Stimulated activated CD8-positive, alpha-beta memory T cell treated with anti-CD3 and anti-CD28 coated beads, Interleukin-15, amount 100 ng/mL, for 4 hours (primary cell): Measurements from ENCODE around the gene MESP2.
"Not testable (repeated sequence)": the region's sequence is repeated elsewhere in the genome, so short reads cannot be mapped to it uniquely, and the experiment has no call there.

Experiments
- DNase-seq, 2 donors: peaks; one replicate each; pipeline ENCODE4 v3.0.0-alpha.2; 2020; ENCODE audit warnings: low read depth in 2 of 2

MESP2 gene

GRCh38 chr15:89780601-89781000 lies 4.5 kb downstream of the MESP2 start:
- DNase-seq: no peak

DNA sequence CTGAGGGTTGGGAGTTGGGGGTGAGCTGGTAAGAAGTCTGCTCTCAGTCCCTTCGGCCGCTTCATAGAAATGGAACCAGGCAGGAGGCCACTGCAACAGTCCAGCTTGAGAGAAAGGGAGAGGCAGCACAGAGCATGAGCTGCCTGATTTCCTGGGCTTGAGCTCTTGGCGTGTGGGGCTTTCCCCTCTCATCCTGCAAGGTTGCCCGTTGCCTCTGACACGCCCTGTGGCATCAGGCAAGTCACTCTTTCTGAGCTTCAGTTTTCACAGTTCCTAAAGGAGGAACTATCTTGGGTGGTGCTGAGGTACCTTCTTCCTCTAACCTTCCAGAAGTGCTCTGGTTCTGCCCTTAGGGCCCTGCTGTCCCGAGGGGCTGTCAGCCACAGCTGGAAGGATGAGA lies 4.9 kb downstream of the MESP2 start:
- DNase-seq: no peak

GRCh38 chr15:89781891-89782618 lies 5.9 kb downstream of the MESP2 start:
- no peak for DNase-seq

GRCh38 chr15:89782619-89782950 lies 6.5 kb downstream of the MESP2 start:
- not testable (repeated sequence) for DNase-seq

- DNase-seq: no peak
These were observed 7.2 kb downstream of the MESP2 start for GRCh38 chr15:89783111-89783860.

- DNase-seq: no peak
These were observed 7.9 kb downstream of the MESP2 start for GRCh38 chr15:89783861-89784685.

DNA sequence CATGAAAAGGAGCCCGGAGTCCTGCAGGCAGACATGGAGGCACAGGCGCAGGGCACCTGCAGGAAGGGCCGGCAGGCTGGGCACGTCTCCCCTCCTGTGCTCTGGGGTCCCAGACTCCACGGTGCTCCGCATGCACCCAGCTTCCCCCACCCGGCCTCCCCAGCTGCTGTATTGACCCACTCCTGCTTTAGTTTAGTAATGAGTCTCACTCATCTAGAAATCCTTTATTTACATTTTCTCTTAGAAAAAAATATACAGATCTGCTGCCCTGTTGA lies 8.5 kb downstream of the MESP2 start:
- no peak for DNase-seq

DNA sequence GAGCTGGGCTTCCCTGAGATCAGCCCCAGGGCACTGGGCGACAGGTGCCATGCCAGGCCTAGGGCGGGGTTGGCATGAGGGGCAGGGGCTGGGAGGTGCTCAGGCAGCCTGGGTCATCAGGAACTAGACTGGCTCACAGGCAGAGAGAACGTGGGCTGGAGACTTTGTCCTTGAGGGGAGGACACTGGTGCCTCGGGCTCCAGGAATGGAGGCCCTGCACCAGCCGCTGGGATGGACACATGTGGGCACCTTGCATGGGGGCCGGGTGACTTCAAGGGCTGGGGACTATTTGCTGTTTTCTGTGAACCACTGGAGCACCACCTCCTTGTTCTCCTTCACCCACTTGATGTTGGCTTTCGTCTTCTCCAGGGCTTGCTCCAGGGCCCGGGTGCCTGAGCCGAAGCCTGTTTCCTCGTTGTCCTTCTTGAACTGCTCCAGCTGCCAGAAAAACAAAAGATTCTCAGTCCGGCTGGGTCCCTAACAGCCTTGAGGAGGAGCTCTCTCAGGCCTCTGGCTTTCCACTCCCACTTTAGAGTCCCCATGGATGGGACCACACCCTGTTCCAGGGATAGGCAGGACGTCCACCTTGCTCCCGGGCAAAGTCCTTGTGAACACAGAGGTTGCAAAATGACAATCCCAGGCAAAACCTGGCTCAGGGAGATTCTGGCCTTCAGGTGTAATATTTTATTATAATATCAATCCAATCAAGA lies 9.1 kb downstream of the MESP2 start:
- DNase-seq: no peak

DNA sequence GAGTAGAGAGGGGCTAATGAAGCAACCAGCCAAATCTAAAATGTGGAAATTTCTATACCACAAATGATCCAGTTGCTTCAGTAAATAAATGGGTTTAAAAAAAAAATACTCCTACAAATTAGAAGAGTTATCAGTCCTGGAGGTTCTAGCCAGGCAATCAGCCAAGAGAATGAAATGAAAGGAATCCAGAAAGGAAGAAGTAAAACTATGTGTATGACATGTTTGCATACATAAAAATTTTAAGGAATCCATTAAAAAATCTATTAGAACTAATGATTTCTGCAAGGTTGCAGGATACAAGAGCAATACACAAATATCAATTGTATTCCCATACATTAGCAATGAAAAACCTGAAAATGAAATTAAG lies 9.6 kb downstream of the MESP2 start:
- no peak for DNase-seq

DNA sequence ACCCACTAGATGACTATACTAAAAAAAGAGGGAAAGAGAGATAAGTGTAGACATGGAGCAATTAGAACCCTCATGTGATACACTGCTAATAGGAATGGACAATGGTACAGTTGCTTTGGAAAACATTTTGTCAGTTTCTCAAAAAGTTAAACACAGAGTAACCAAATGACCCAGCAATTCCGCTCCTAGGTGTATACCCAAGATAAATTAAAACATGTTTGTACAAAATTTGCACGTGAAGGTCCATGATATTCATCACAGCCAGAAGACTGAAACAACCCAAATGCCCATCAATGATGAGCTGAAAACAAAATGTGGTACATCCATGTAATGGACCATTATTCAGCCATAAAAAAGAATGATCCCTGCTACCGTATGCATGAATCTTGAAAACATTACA lies 11.8 kb downstream of the MESP2 start:
- DNase-seq: no peak

GRCh38 chr15:89788585-89788984 lies 12.5 kb downstream of the MESP2 start:
- not testable (repeated sequence) for DNase-seq

GRCh38 chr15:89790206-89790605 lies 14.1 kb downstream of the MESP2 start:
- no peak for DNase-seq

GRCh38 chr15:89790661-89791060 lies 14.5 kb downstream of the MESP2 start:
- no peak for DNase-seq

DNA sequence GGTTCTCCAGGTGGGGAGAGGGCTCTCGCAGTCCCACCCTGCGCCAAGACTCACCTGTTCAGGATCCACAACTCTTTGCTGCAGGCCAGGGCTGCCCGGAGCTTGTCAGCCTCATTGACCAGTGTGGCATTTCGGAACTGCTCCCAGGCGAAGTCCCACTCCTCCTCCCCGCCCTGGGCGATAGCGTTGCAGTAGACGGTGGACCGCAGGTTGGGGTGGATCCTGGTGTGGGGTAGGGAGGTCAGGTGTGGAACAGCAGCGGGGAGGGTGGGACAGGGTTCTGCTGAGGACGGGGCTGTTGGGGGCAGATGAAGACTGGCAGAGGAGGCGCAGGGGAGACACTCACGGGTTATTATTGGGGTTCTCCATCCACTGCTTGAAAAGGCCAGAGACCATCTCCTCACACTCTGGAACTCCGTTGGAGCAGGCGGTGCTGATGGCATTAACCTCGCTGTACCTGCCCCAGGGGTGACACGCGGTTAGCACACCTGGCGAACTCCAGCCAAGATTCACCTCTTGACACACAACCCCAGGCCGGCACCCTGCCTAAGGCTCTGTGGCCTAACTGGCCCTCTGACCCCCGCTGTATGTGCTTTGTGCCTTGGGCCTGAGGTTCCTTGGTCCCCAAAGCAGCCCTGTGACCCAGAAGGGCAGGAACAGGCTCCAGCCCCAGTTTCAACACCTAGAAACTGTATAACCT lies 16.1 kb downstream of the MESP2 start:
- DNase-seq: no peak

DNA sequence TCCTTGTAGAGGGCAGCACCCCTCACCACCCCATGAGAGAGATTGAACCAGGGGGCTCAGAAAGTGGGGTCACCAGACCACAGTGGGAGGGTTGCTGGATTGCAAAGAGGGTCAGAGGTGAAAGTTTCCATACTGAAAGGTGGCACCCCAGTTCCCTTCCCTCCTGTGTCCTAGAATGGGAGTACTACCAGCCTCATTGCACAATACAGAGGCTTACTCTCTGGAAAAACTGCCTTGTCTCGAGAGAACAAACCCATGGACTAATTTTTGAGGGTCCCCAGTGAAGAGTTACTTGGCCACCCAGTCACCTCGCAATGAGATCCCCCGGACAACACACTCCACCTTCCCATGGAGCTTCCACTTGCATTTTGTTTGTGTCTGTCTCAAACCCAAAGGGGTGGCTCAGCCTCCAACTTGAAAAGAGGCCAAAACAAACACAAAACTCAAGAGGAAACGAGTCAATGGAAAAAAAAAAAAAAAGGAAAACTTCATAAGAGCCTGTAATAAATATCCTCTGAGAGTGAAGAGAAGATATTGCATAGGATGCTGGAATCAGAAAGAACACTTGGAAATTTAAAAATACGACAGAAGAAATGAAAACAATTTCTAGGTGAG lies 18.6 kb downstream of the MESP2 start:
- DNase-seq: no peak

DNA sequence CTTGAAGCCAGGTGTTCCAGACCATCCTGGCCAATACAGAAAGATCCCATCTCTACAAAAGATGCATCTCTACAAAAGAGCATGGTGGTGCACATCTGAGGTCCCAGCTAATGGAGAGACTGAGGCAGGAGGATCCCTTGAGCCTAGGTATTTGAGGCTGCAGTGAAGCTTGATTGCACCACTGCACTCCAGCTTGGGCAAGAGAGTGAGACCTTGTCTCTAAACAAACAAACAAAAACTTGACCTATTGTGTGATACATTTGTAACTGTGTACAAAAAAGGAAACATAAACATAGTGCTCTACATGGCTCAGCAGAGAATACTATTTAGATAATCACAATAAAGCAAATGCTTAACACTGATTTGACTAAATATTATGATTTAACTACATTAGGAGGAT lies 19.9 kb downstream of the MESP2 start:
- DNase-seq: no peak

DNA sequence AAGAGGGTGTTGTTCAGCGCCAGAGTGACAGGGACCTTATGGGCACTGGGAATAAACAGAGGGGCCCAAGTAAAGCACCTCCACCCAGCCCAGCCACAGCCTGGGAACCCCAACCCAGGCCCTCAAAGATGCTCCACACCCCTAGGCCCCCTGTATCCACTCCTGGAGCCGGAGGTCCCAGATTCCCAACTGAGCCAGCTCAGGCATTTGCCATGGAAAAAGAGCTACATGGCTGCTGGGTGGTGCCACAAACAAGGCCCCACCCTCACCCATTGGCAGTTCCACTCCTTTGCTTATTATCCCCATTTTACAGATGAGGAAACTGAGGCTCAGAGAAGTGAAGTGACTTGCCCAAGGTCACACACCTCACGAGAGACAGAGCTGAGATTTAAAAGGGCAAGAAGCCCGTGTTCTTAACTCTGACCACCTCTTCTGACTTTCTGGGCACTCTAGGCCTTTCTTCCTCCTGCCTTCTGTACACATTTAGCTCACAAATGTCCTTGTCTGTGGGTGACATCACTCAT lies 21.6 kb downstream of the MESP2 start:
- no peak for DNase-seq

GRCh38 chr15:89799011-89799911 lies 23.1 kb downstream of the MESP2 start:
- DNase-seq: no peak

- DNase-seq: no peak
These were observed 23.9 kb downstream of the MESP2 start for GRCh38 chr15:89799918-89800498.
